CD4-positive, alpha-beta T cell treated with Interferon gamma for 1 hour (primary cell): ENCODE results near the gene SEC31A.
A peak's percentile ranks its signal among the peaks of the same experiment; 100 is the strongest.
"Not testable (repeated sequence)": the region's sequence is repeated elsewhere in the genome, so short reads cannot be mapped to it uniquely, and the experiment has no call there.

Source experiments
- DNase-seq: peaks from one replicate; pipeline ENCODE4 v3.0.0-alpha.2; 2020

Gene SEC31A, protein sequence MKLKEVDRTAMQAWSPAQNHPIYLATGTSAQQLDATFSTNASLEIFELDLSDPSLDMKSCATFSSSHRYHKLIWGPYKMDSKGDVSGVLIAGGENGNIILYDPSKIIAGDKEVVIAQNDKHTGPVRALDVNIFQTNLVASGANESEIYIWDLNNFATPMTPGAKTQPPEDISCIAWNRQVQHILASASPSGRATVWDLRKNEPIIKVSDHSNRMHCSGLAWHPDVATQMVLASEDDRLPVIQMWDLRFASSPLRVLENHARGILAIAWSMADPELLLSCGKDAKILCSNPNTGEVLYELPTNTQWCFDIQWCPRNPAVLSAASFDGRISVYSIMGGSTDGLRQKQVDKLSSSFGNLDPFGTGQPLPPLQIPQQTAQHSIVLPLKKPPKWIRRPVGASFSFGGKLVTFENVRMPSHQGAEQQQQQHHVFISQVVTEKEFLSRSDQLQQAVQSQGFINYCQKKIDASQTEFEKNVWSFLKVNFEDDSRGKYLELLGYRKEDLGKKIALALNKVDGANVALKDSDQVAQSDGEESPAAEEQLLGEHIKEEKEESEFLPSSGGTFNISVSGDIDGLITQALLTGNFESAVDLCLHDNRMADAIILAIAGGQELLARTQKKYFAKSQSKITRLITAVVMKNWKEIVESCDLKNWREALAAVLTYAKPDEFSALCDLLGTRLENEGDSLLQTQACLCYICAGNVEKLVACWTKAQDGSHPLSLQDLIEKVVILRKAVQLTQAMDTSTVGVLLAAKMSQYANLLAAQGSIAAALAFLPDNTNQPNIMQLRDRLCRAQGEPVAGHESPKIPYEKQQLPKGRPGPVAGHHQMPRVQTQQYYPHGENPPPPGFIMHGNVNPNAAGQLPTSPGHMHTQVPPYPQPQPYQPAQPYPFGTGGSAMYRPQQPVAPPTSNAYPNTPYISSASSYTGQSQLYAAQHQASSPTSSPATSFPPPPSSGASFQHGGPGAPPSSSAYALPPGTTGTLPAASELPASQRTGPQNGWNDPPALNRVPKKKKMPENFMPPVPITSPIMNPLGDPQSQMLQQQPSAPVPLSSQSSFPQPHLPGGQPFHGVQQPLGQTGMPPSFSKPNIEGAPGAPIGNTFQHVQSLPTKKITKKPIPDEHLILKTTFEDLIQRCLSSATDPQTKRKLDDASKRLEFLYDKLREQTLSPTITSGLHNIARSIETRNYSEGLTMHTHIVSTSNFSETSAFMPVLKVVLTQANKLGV

DNA sequence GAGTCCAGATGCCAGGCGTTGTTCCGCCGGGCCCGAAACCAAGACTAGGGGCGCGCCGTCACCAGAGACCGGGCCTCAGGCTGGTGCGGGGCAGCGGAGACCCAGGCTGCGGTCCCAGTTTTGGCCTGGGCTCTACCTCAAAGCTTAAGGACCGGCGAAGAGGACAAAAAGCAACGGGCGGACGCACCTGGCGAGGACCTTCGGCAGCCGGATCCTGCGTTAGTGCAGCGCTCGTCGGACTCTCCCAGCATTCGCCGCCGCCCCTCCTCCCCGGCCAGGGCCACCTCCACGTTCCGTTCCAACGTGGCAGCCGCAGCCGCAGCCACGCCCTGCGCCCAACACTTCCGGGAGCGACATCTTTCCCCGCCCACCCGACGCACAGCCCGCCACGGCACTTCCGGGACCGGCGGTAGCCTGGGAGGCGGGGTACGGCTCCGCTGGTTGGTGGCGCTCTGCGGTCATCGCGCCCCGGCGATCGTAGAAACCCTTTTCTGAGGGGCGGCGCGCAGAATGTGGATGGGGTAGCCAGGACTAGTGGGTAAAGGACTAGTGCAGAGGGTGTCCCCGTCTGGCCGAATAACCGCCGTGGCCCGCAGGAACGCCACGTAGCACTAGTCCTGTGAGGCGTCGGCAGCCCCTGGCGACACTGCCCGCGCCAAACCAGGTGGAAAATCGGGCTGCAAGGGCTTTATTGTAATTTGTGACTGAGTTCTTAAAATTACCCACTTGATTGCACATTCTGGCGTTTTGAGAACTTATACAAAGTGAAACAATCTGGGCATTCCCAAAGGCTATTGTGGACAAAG is at the start of gene SEC31A:
TSS of gene SEC31A (minus strand) at position 253 of the 806 bp plus-strand sequence. CDS start 9,217 bp downstream, outside the sequence.
- DNase-seq, result peak; percentile 95

DNA sequence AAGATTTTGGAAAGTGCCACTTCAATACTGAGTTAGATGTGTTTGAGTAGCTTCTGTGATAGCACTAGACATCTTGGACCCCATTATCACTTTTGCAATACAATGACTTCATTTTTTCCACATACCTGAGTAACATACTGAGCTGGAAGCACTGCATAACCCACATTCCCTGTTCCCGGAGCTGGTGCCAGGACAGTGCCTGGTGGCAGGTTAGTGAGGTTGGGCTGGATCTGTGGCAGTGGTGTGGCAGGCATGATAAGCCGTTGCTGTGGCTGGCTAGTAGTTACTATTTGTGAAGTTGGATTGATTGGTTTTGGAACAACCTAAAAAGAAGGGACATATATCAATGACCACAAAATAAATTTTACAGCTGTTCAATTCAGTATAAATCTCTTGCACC is 48.5 kb upstream of the SEC31A start:
- DNase-seq, result no peak

DNA sequence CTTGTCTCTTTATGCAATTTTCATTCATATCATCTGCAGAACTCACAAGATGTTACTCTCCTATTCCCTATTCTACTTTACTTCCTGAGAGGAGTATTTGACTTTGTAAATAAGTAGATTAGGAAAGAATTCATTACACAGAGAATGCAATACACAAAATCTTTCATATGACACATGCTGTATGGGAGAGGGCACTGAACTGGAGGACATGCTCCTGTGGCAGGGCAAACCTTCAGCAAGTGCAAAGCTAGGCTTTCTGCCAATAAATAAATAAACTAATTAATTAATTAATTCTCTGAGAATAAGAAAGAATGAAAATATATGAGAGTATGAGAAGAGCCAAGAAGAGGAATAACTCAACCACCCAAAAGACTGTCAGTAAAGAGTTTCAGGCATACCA is 43.5 kb upstream of the SEC31A start:
- DNase-seq, result no peak

DNA sequence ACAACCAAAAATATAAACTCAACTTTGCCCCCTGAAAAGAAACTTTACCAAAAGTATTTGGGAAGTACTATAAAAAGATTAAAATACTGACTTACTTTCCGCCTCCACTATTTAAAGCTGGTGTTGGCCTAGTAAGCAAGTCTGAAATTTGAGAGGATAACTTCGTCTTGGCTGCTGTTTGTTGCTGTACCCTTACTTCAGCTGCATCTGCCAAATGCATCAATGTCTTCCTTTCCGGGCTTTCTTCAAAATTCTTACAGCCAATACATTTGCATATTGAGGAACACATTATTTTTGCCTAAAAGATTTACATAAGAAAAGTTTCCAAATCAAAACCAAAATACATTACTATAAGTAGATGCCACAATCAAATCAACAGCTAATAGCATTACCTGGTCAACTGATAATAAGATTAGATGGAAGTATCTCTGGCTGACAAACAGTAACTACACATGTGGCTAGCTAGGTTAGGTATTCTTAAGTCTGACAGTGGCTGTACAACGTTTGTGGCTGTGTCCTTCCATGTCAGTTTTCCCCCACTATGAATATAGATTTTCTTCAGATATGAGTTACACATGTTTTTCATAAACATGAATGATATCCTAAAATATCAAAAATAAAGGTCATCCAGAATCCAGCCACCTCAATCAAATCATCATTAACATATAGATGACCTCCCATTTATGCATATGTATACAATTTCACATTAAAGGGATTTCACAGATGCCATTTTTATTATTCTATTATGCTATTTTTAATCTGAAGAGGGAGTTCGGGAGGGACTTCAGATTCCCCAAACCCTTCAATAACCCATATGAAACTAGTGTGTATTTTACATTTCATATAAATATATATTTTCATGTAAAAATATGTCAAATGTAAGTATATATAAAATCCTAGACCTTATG is 40.1 kb upstream of the SEC31A start:
- no peak for DNase-seq

DNA sequence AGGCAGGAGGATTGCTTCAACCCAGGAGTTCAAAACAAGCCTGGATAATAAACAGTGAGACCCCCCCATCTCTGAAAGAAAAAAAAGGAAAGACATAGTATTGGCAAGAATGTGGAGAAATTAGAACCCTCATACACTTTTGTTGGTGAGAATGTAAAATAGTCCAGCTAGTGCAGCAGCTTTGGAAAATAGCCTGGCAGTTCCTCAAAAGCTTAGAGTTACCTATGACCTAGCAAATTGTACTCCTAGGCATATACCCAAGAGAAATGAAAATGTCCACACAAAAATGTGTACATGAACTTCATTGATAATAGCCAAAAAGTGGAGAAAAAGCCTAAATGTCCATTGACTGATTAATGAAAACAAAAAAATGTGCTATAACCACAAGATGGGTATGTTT is 30.8 kb upstream of the SEC31A start:
- no peak for DNase-seq

- no peak for DNase-seq
Observed at GRCh38 chr4:82919386-82919785, 28.4 kb upstream of the SEC31A start.

DNA sequence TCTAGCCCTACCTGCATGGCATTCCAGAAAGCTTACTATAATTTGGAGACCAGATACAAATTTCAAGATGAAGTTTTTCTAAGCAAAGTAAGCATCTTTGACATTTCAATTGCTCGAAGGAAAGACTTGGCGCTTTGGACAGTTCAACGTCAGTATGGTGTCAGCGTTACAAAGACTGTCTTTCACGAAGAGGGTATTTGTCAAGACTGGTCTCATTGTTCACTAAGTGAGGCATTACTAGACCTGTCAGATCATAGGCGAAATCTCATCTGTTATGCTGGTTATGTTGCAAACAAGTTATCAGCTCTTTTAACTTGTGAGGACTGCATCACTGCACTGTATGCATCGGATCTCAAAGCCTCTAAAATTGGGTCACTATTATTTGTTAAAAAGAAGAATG is 27.1 kb upstream of the SEC31A start:
- DNase-seq, result no peak

- DNase-seq, result not testable (repeated sequence)
Observed at GRCh38 chr4:82913968-82914367, 23.0 kb upstream of the SEC31A start.

GRCh38 chr4:82913305-82913704 is 22.4 kb upstream of the SEC31A start:
- DNase-seq, result no peak

DNA sequence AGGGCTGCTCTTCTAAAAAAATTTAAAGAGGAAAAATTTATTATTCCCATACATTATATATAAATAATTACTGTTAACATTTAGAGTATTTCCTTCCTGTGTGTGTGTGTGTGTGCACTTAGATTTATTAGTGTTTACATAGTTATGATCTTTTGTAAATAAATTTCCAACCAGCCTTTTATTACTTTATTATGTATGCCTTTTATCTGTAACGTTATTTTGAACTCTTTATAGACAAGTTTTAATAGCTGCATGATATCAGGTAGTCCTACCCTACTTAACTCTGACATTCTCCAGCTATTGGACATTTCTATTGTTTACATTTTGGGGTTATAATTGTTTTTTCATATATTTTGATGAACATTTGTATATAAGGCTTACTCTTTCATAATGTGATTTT is 18.4 kb upstream of the SEC31A start:
- no peak for DNase-seq

- DNase-seq, result no peak
Observed at GRCh38 chr4:82906469-82906868, 15.5 kb upstream of the SEC31A start.

- DNase-seq, result no peak
Observed at GRCh38 chr4:82905205-82905604, 14.3 kb upstream of the SEC31A start.

GRCh38 chr4:82903737-82904136 is 12.8 kb upstream of the SEC31A start:
- no peak for DNase-seq

GRCh38 chr4:82901183-82901718 is 10.3 kb upstream of the SEC31A start:
- no peak for DNase-seq

DNA sequence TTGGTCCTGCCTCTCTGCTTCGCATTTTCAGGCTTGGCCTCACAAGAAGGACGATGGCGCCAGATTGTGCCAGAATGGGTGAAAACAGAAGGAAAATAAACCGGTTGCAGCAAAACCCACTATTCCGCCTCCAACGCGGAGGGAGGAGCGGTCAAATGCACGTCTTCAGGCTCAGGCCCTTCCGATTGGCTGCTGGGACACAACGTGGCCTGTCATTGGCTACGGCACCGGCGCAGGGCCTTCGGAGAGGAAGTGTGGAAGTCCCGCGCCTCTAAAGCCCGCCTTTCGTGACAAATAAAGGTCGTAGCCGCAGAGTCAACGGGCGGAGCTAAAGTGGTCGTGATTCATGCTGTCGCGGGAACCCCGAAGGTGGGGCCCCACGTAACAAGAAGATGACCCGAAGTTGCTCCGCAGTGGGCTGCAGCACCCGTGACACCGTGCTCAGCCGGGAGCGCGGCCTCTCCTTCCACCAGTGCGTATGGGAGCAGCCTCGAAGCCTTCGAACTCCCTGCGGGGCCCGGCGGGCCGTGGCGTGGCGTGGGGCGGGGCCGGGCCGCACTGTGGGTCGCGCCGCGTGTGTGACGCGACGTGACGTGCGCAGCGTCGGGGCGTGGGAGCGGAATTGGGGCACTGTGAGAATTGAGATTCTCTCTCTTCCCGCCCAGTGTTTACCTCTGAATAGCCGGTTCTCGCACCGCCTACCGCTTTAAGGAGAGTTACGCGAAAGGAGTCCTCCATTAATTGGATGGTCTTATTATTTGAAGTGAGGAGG is 9.6 kb upstream of the SEC31A start, which contains the start of gene THAP9:
TSS of gene THAP9 (plus strand) at position 325 of the 772 bp plus-strand sequence. CDS start at position 393, 68 bp downstream.
- peak; percentile 99 for DNase-seq

DNA sequence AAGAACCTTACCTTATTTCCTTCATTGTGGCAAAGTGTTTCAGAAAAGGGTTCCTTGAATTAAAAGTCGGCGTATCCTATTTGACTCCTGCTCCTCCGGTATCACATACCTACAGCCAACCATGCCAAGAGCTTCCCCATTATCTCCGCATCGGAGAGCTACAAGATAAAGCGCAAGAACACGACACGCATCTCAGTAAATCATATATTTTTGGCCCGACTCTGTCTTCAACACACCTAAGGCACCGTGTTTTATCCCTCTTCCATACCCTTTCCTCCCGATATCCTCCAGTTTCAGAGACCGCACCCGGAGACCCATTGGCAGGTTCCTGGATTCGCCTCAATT is 9.1 kb upstream of the SEC31A start:
- DNase-seq, result no peak

GRCh38 chr4:82899374-82900065 is 8.6 kb upstream of the SEC31A start:
- no peak for DNase-seq

- no peak for DNase-seq
Observed at GRCh38 chr4:82898322-82899243, 7.6 kb upstream of the SEC31A start.
